ENCODE measurements around the gene LRFN2. TPM values are rescaled to one million over a fixed set of nuclear protein-coding genes. Genes with fewer than 3 reads are reported as not detected.

LRFN2 gene
- total and polyA plus RNA-seq, 4 donors, result 0.01 to 0.06 TPM; not detected in 2

DNA sequence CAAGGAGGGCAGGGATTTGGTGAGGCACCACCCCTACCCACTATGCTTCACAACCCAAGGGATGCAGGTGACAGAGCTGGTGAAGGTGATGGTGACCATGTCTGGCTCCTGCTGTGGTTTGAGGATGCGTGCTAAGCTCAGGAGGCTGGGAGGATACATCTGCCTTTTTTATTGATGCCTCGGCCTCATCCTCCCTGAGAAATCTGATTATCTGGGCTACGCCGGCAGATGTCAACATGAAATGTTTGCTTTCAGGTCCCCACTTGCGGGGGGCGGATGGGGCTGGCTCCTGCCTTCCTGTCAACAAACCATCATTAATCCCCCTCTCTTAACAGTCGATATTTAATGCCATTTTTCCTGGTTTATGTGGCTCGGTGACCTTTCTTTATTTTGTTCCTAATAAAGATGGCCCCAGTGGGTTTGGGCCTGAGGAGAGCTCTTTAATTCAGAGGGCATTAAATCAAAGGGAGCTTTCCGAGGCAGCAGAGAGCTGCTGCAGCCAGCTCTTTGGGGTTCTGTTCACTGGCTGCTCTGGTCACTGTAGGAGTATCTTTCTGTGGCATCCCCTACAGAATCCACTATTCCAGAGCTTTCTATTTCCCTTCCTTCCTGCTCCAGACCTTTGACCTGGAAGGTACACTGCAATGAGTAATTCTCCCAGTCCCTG, 33.5 kb upstream of the LRFN2 start:
- WGBS, 2 donors, result 69 to 72% methylated on average over 9 of the region's 9 CpGs
- no peaks in the 10 kb centered on the region for H3K36me3 ChIP-seq (ENCODE audit: control insufficient read depth in 4 of 4, insufficient read depth in 4 of 4, low read length in 4 of 4)
- peaks cover 0 to 6% (median 0%) of the 10 kb centered on the region in 3 donors for H3K27me3 ChIP-seq (ENCODE audit: control insufficient read depth in 3 of 3, insufficient read depth in 3 of 3, low read length in 2 of 3)
- H3K4me1 ChIP-seq (ENCODE audit: control insufficient read depth in 5 of 5, insufficient read depth in 5 of 5, low read length in 5 of 5), result no peaks in the 10 kb centered on the region
- TF ChIP-seq, protein P1, sequence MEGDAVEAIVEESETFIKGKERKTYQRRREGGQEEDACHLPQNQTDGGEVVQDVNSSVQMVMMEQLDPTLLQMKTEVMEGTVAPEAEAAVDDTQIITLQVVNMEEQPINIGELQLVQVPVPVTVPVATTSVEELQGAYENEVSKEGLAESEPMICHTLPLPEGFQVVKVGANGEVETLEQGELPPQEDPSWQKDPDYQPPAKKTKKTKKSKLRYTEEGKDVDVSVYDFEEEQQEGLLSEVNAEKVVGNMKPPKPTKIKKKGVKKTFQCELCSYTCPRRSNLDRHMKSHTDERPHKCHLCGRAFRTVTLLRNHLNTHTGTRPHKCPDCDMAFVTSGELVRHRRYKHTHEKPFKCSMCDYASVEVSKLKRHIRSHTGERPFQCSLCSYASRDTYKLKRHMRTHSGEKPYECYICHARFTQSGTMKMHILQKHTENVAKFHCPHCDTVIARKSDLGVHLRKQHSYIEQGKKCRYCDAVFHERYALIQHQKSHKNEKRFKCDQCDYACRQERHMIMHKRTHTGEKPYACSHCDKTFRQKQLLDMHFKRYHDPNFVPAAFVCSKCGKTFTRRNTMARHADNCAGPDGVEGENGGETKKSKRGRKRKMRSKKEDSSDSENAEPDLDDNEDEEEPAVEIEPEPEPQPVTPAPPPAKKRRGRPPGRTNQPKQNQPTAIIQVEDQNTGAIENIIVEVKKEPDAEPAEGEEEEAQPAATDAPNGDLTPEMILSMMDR (IDR thresholded peaks at IDR 0.05; ENCODE audit: control extremely low read depth, extremely low read depth), result no peak
- H3K27ac ChIP-seq (ENCODE audit: low read depth in 1 of 2, low read length in 1 of 2), result no peak overlapping the region
- no peak overlapping the region for H3K4me3 ChIP-seq
- no peaks in the 10 kb centered on the region for H3K9me3 ChIP-seq (ENCODE audit: control insufficient read depth in 4 of 4, insufficient read depth in 3 of 4, low read length in 3 of 4)
- DNase-seq (no peak), ATAC-seq (ENCODE audit: insufficient read depth, low FRiP score) (no peak)
- H3K9ac ChIP-seq (ENCODE audit: insufficient read depth in 1 of 2, low read length in 2 of 2), result no peak overlapping the region

DNA sequence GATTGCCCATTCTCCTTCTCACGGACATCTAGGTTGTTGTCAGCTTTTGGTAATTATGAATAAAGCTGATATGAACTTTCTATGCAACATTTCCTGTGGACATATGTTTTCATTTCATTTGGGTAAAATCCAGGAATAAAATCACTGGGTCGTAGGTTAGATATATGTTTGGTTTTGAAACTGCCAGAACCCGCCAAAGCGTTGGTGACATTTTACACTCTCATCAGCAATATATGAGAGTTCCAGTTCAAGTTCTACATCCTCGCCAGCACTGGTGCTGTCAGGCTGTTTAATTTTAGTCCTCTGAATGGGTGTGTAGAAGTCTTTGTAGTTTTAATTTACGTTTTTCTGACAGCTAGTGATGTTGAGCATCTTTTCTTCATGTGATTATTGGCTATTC, 27.5 kb upstream of the LRFN2 start:
- H3K4me3 ChIP-seq, result no peak overlapping the region
- DNase-seq, result peak in 2 of 3 donors; percentile 68 to 75

DNA sequence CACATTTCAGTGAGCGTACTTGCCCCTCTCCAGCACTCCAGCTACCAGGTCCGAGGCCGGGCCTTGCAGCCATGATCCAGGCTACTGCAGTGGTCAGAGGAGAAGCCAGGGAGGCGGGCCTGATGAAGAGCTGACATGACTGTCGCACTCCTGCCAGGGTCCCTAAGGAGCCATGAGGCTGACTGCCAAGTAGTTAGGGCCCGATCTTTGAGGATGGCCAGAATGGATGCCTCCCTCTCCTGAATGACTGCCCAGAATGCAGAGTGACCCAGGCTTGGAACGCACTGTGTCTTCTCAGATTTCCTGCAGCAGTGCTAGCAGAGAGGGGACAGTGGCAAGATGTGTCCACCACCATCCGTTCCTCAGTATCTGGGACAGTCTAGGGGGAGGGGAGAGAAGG, 24.7 kb upstream of the LRFN2 start:
- ATAC-seq (ENCODE audit: insufficient read depth, low FRiP score) (no peak), DNase-seq (peak in 2 of 3 donors; percentile 37 to 53)
- 68 to 76% methylated on average over 8 of the region's 8 CpGs for WGBS, 2 donors
- peaks cover 0 to 2% (median 0%) of the 10 kb centered on the region in 4 donors for H3K9me3 ChIP-seq (ENCODE audit: control insufficient read depth in 4 of 4, insufficient read depth in 3 of 4, low read length in 3 of 4)
- peaks cover 0 to 25% (median 3%) of the 10 kb centered on the region in 5 donors for H3K4me1 ChIP-seq (ENCODE audit: control insufficient read depth in 5 of 5, insufficient read depth in 5 of 5, low read length in 5 of 5)
- no peaks in the 10 kb centered on the region for H3K36me3 ChIP-seq (ENCODE audit: control insufficient read depth in 4 of 4, insufficient read depth in 4 of 4, low read length in 4 of 4)
- H3K27ac ChIP-seq (ENCODE audit: low read depth in 1 of 2, low read length in 1 of 2), result no peak overlapping the region
- no peak overlapping the region for H3K4me3 ChIP-seq
- H3K27me3 ChIP-seq (ENCODE audit: control insufficient read depth in 3 of 3, insufficient read depth in 3 of 3, low read length in 2 of 3), result peaks cover 0 to 6% (median 0%) of the 10 kb centered on the region in 3 donors
- no peak overlapping the region for H3K9ac ChIP-seq (ENCODE audit: insufficient read depth in 1 of 2, low read length in 2 of 2)
- TF ChIP-seq, protein P1 (IDR thresholded peaks at IDR 0.05; ENCODE audit: control extremely low read depth, extremely low read depth), result no peak

More for the DNA sequence above, 27.5 kb upstream of the LRFN2 start:
- TF ChIP-seq, protein P1 (IDR thresholded peaks at IDR 0.05; ENCODE audit: control extremely low read depth, extremely low read depth), result no peak
- Histone ChIP-seq H3K36me3 (ENCODE audit: control insufficient read depth in 4 of 4, insufficient read depth in 4 of 4, low read length in 4 of 4) (no peaks in the 10 kb centered on the region), H3K9ac (ENCODE audit: insufficient read depth in 1 of 2, low read length in 2 of 2) (no peak overlapping the region), H3K27me3 (ENCODE audit: control insufficient read depth in 3 of 3, insufficient read depth in 3 of 3, low read length in 2 of 3) (peaks cover 0 to 9% (median 0%) of the 10 kb centered on the region in 3 donors), H3K27ac (ENCODE audit: low read depth in 1 of 2, low read length in 1 of 2) (no peak overlapping the region), H3K4me1 (ENCODE audit: control insufficient read depth in 5 of 5, insufficient read depth in 5 of 5, low read length in 5 of 5) (peaks cover 0 to 25% (median 2%) of the 10 kb centered on the region in 5 donors), H3K9me3 (ENCODE audit: control insufficient read depth in 4 of 4, insufficient read depth in 3 of 4, low read length in 3 of 4) (peaks cover 0 to 2% (median 0%) of the 10 kb centered on the region in 4 donors)
- 66 to 70% methylated on average over 6 of the region's 6 CpGs for WGBS, 2 donors
- no peak for ATAC-seq (ENCODE audit: insufficient read depth, low FRiP score)

Data from lung (tissue), 12 donors.